EH (cell line): ENCODE measurements around the gene FARSA.
"Not testable (repeated sequence)": the region's sequence is repeated elsewhere in the genome, so short reads cannot be mapped to it uniquely, and the experiment has no call there.

ENCODE experiments used
- DNase-seq: peaks from one replicate; pipeline ENCODE4 v3.0.0-alpha.2; 2015; ENCODE audit warnings: low read depth

The FARSA gene

GRCh38 chr19:12890787-12891552, 42.5 kb downstream of the FARSA start, which contains the start of gene GCDH:
Gene GCDH, plus strand, starts transcription at chr19:12891160. Its CDS starts 145 bp downstream, at chr19:12891305.
- peak; percentile 99 for DNase-seq

GRCh38 chr19:12890299-12890786, 43.2 kb downstream of the FARSA start:
- DNase-seq = not testable (repeated sequence)

GRCh38 chr19:12888006-12888603, 45.4 kb downstream of the FARSA start:
- no peak for DNase-seq

- DNase-seq = no peak
Observed at GRCh38 chr19:12886969-12887747, 46.4 kb downstream of the FARSA start, which contains the start of gene KLF1. Gene KLF1, minus strand, starts transcription at chr19:12887201. Its CDS starts 61 bp downstream, at chr19:12887140.

- no peak for DNase-seq
Observed at GRCh38 chr19:12886651-12886968, 46.9 kb downstream of the FARSA start.

GRCh38 chr19:12885749-12886650, 47.5 kb downstream of the FARSA start:
- no peak for DNase-seq

GRCh38 chr19:12884926-12885748, 48.4 kb downstream of the FARSA start:
- DNase-seq = peak; percentile 30

GRCh38 chr19:12884627-12884925, 48.9 kb downstream of the FARSA start:
- no peak for DNase-seq

GRCh38 chr19:12884202-12884601, 49.3 kb downstream of the FARSA start:
- no peak for DNase-seq

- no peak for DNase-seq
Observed at GRCh38 chr19:12882589-12882988, 50.9 kb downstream of the FARSA start.

- peak; percentile 92 for DNase-seq
Observed at GRCh38 chr19:12881172-12881808, 52.2 kb downstream of the FARSA start, which contains the start of gene DNASE2. Gene DNASE2, minus strand, starts transcription at chr19:12881449. Its CDS starts 74 bp downstream, at chr19:12881375.

GRCh38 chr19:12880551-12881171, 52.9 kb downstream of the FARSA start:
- DNase-seq = peak; percentile 22

GRCh38 chr19:12875086-12875485, 58.4 kb downstream of the FARSA start:
- no peak for DNase-seq

- DNase-seq = no peak
Observed at GRCh38 chr19:12873891-12874745, 59.4 kb downstream of the FARSA start.

- DNase-seq = peak; percentile 77
Observed at GRCh38 chr19:12872941-12873890, 60.3 kb downstream of the FARSA start.
